ENCODE measurements around the gene GREM2. TPM values are rescaled to one million over a fixed set of nuclear protein-coding genes. Genes with fewer than 3 reads are reported as not detected.

GREM2 gene
- total and polyA plus RNA-seq, 8 donors, result 0.99 to 4.4 (median 2.9) TPM

GRCh38 chr1:240506176-240506575, 105.8 kb downstream of the GREM2 start:
- Histone ChIP-seq H3K4me1 (no peaks in the 10 kb centered on the region), H3K4me3 (no peak overlapping the region), H3K27me3 (no peaks in the 10 kb centered on the region), H3K36me3 (no peaks in the 10 kb centered on the region), H3K9me3 (no peaks in the 10 kb centered on the region), H3K27ac (no peak overlapping the region)
- no peak for ATAC-seq
- DNase-seq, result no peak
- TF ChIP-seq CTCF (IDR thresholded peaks at IDR 0.05), result no peak
- intact Hi-C loops (cut with DNase I), result no loop called here

GRCh38 chr1:240503558-240503957, 108.4 kb downstream of the GREM2 start:
- intact Hi-C loops (cut with DNase I), result no loop called here
- TF ChIP-seq CTCF (IDR thresholded peaks at IDR 0.05), result no peak
- Histone ChIP-seq H3K27ac (no peak overlapping the region), H3K4me3 (no peak overlapping the region), H3K4me1 (no peaks in the 10 kb centered on the region), H3K9me3 (no peaks in the 10 kb centered on the region), H3K27me3 (no peaks in the 10 kb centered on the region), H3K36me3 (no peaks in the 10 kb centered on the region)
- DNase-seq, result no peak
- no peak for ATAC-seq

- no peaks in the 10 kb centered on the region for H3K36me3 ChIP-seq
- intact Hi-C loops (cut with DNase I), result no loop called here
- no peaks in the 10 kb centered on the region for H3K27me3 ChIP-seq
- H3K27ac ChIP-seq, result no peak overlapping the region
- no peak for ATAC-seq
- TF ChIP-seq CTCF (IDR thresholded peaks at IDR 0.05), result no peak
- H3K4me3 ChIP-seq, result no peak overlapping the region
- no peaks in the 10 kb centered on the region for H3K4me1 ChIP-seq
- no peak for DNase-seq
- no peaks in the 10 kb centered on the region for H3K9me3 ChIP-seq
These were observed 108.9 kb downstream of the GREM2 start for GRCh38 chr1:240503036-240503435.

- intact Hi-C loops (cut with DNase I), result no loop called here
These were observed 110.8 kb downstream of the GREM2 start for GRCh38 chr1:240501115-240501514.

GRCh38 chr1:240500647-240501046, 111.3 kb downstream of the GREM2 start:
- H3K9me3 ChIP-seq, result no peaks in the 10 kb centered on the region
- intact Hi-C loops (cut with DNase I), result no loop called here
- DNase-seq, result no peak

More at GRCh38 chr1:240501115-240501514, 110.8 kb downstream of the GREM2 start:
- no peak for ATAC-seq
- Histone ChIP-seq H3K9me3 (no peaks in the 10 kb centered on the region), H3K4me1 (no peaks in the 10 kb centered on the region), H3K27ac (no peak overlapping the region), H3K27me3 (no peaks in the 10 kb centered on the region), H3K36me3 (no peaks in the 10 kb centered on the region), H3K4me3 (no peak overlapping the region)
- TF ChIP-seq CTCF (IDR thresholded peaks at IDR 0.05), result no peak
- DNase-seq, result no peak

More at GRCh38 chr1:240500647-240501046, 111.3 kb downstream of the GREM2 start:
- no peak for ATAC-seq
- TF ChIP-seq CTCF (IDR thresholded peaks at IDR 0.05), result no peak
- H3K36me3 ChIP-seq, result no peaks in the 10 kb centered on the region
- no peak overlapping the region for H3K27ac ChIP-seq
- no peaks in the 10 kb centered on the region for H3K4me1 ChIP-seq
- no peaks in the 10 kb centered on the region for H3K27me3 ChIP-seq
- H3K4me3 ChIP-seq, result no peak overlapping the region
